AG04450 (cell line): ENCODE measurements around the gene HMX1. TPM values are rescaled to one million over a fixed set of nuclear protein-coding genes. Genes with fewer than 3 reads are reported as not detected.

Source experiments
- CTCF ChIA-PET: fragments of 300-600, 350-600 bp; formaldehyde crosslinking; extraction: SDS; loops from one replicate; lab custom pipeline; 2022; ENCODE audit warnings: antibody characterized with exemption, inconsistent platforms; lab: Charles Lee
- POLR2A ChIA-PET: fragments of 350-600 bp; formaldehyde crosslinking; extraction: SDS; loops from one replicate; lab custom pipeline; 2021; ENCODE audit warnings: antibody characterized with exemption, inconsistent platforms; lab: Yijun Ruan, JAX
- DNase-seq: peaks from one replicate; pipeline ENCODE4 v3.0.0-alpha.2; 2011; ENCODE audit warnings: low read depth, low spot score
- H3K27ac ChIP-seq: one replicate; pipeline ENCODE4 v1.5.1; 2012; ENCODE audit warnings: low read depth, low read length, control low read depth
- H3K27me3 ChIP-seq: one replicate; pipeline ENCODE4 v1.6.0; 2012; ENCODE audit warnings: low read length; ENCODE audit not compliant: control insufficient read depth, insufficient read depth
- H3K4me3 ChIP-seq: 2 replicates; pipeline ENCODE4 v1.5.1; 2011; ENCODE audit warnings: mild to moderate bottlenecking, low read depth, low read length, control low read depth
- H3K9me3 ChIP-seq: 2 replicates; pipeline ENCODE4 v1.5.1; 2012; ENCODE audit warnings: low read length; ENCODE audit not compliant: control insufficient read depth, insufficient read depth
- polyA plus RNA-seq: library from polyadenylated mRNA; depleted of rRNA; stranded (reverse); fragments of >200 nt; gene quantifications from 2 replicates; pipeline ENCODE4 v1.2.3, GENCODE V29; 2011
- TF ChIP-seq, protein P1 (sequence below): IDR thresholded peaks from 2 replicates; pipeline ENCODE4 v1.5.1; 2011; ENCODE audit warnings: low read depth, low read length, control low read depth, inconsistent platforms

Gene HMX1
- polyA plus RNA-seq, 1 experiment = not detected

DNA sequence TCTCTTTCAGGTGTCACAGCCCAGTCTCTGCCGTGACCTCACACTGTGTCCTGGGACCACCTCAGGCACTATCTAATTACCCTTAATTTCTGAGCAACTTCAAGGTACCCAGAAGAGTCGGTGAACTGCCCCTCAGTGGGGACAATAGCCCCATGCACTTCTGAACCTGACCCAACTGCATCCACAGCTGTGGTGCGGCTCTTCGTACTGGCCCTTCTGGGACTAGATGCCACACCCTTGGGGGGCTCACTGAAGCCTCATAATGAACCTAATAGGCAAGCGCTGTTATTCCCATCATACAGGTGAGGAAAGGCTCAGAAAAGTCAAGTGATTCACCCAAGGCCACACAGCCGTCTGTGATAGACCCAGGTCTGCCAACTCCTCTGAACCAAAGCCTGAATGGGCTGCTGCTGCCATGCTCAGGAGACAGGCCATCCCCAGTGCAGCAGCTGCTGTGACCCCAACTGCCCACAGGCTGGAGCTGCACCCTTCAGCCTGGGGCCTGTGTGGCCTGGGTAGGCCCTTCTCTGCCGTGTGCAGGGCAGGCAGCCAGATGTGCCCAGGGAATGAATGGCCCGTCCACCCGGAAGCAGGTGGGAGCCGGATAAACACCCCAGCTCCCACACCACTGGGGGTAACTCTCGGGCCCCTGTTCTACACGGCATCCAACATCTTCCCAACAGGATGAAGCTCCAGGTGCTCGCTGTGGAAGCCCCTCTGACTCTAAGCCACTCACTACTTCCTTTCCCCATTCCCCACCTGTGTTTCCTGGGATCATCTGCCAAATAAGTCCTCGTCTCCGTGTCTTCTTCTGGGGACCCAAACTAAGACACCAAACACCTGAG lies 35.9 kb downstream of the HMX1 start:
- Histone ChIP-seq H3K27me3 (no peaks in the 10 kb centered on the region), H3K4me3 (no peak overlapping the region), H3K27ac (no peak overlapping the region), H3K9me3 (peaks cover 62% of the 10 kb centered on the region)
- DNase-seq = no peak
- ChIA-PET POLR2A (no interaction called here), CTCF (no interaction called here)
- TF ChIP-seq, protein P1, sequence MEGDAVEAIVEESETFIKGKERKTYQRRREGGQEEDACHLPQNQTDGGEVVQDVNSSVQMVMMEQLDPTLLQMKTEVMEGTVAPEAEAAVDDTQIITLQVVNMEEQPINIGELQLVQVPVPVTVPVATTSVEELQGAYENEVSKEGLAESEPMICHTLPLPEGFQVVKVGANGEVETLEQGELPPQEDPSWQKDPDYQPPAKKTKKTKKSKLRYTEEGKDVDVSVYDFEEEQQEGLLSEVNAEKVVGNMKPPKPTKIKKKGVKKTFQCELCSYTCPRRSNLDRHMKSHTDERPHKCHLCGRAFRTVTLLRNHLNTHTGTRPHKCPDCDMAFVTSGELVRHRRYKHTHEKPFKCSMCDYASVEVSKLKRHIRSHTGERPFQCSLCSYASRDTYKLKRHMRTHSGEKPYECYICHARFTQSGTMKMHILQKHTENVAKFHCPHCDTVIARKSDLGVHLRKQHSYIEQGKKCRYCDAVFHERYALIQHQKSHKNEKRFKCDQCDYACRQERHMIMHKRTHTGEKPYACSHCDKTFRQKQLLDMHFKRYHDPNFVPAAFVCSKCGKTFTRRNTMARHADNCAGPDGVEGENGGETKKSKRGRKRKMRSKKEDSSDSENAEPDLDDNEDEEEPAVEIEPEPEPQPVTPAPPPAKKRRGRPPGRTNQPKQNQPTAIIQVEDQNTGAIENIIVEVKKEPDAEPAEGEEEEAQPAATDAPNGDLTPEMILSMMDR = no peak

DNA sequence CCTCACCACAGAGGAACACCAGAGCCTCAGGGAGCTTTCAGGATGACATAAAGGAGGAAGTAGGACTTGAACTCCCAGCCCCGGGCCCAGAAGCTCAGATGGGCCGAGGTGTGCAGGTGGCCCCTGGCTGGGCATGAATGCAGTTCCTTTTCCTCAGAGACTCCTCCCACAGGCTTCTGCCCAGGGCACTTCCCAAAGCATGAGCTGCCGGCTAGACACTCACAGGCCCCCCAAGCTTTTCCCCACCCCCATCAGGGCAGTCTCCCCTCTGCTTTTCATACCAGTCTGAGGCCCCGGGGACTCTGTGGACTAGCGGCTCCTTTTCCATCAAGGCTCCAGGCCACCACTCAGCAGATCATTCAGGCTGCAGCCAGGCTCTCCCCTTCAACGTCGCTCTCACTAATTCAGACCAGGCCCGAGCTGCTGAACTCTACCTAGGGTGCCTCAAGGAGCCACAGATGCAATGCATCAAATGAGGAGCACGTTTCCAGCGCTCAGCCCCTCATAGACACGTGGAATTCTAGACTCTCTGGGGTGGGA lies 36.9 kb downstream of the HMX1 start:
- DNase-seq = no peak
- Histone ChIP-seq H3K27ac (no peak overlapping the region), H3K9me3 (peaks cover 53% of the 10 kb centered on the region), H3K4me3 (no peak overlapping the region), H3K27me3 (no peaks in the 10 kb centered on the region)
- TF ChIP-seq, protein P1 = no peak
- ChIA-PET POLR2A (no interaction called here), CTCF (no interaction called here)

DNA sequence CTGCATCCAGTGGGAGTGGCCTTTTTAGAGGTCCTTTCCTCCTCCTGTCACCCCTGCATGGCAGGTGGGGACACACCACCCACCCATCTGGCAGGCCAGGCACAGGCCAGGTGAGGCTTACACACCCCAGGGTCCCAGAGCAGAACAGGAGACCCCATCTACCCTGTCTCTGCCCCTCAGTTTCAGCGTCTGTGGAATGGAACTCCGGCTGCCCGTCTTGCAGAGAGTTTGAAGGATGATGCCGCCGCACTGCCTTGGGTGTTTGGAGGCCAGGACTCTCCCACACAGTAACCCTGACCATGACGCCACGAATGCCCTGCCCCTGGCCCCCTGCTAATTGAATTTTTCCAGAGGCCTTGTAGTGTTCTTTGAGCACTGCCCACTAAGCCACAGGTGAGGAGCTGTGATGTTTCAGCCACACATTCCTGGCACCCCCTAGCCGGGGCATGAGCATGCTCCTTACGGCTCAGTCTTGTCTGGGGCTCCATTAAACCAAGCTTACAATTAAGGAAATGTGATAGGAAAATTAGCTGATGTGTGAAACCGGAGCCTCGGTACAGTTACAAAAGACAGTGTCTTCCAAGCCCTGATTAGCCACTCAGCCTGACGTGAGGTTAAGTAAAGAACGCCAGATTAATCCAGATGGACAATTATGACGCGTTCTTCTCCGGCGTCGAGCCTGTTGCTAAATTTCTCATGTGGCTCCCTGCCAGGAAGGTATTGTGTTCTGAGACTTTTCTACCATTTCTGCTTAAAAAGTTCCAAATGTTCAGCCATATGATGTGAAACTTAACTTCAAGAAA lies 39.3 kb downstream of the HMX1 start:
- Histone ChIP-seq H3K27ac (no peak overlapping the region), H3K27me3 (no peaks in the 10 kb centered on the region), H3K4me3 (no peak overlapping the region), H3K9me3 (peaks cover 43% of the 10 kb centered on the region)
- CTCF ChIA-PET = no interaction called here
- POLR2A ChIA-PET = no interaction called here
- DNase-seq = no peak
- TF ChIP-seq, protein P1 = no peak

DNA sequence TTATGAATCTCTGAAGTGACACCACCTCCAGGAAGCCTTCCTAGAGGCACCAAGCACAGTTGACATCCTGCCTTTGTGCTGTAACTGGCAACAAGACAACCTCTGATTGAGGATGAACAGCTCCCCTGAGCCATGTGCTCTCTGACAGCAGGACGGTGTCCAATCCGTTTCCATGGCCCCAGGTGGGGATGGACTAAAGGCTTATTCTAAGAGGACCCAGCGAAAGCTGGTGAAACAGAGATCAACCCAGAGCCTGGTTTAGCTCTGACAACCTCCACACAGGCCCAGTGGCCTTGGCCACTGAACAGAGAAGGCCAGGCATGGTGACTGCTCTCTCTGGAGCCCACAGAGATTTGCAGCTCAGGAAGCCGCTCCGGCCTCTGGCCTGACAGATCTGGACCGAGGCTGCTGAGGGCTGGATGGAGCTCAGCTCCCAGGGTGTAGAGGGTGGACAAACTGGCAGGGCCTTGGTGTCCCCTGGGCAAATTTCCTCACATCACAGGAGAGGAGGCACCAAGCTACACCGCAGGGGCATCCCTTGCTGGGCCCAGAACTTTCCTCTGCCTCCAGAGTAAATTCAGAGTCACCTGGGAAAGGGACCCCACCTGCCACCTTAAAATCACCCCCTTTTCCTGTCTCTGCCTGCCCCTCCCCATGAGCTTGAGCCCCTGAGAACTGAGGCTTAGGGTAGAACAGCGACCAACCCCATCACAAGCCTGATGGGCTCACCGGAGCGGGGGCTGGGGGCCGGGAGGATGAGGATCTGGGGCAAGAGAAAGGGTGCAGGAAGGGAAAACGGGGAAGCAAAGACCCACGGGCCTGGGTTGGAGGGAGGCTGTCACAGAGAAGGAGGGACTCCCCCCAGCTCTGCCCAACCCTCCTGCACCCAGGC lies 40.2 kb downstream of the HMX1 start:
- Histone ChIP-seq H3K4me3 (no peak overlapping the region), H3K27ac (no peak overlapping the region), H3K27me3 (no peaks in the 10 kb centered on the region), H3K9me3 (peaks cover 37% of the 10 kb centered on the region)
- ChIA-PET POLR2A (no interaction called here), CTCF (no interaction called here)
- no peak for DNase-seq
- TF ChIP-seq, protein P1 = no peak
